Iris pigment epithelial cell (primary cell): ENCODE data around the gene WDR17.

Experiments used
- DNase-seq: peaks from one replicate; pipeline ENCODE4 v3.0.0-alpha.2; 2011; ENCODE audit warnings: low read depth

WDR17 gene

DNA sequence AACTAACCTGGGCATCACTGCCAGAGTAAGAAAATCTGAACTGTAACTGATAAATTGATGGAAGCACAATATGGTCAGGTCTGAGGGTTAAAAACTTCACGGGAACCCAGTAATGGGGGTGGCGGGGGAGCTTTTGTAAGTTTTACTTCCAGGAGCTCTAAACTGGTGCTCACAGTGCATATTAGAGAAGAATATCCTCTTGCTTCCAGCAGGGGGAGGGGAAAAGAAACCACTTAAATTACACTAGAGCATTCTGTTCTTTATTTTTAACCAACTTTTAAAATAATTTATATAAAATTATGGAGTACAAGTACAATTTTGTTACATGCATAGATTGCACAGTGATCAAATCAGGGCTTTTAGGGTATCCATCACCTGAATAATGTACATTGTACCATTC lies 33.7 kb downstream of the WDR17 start:
- peak; percentile 2 for DNase-seq

DNA sequence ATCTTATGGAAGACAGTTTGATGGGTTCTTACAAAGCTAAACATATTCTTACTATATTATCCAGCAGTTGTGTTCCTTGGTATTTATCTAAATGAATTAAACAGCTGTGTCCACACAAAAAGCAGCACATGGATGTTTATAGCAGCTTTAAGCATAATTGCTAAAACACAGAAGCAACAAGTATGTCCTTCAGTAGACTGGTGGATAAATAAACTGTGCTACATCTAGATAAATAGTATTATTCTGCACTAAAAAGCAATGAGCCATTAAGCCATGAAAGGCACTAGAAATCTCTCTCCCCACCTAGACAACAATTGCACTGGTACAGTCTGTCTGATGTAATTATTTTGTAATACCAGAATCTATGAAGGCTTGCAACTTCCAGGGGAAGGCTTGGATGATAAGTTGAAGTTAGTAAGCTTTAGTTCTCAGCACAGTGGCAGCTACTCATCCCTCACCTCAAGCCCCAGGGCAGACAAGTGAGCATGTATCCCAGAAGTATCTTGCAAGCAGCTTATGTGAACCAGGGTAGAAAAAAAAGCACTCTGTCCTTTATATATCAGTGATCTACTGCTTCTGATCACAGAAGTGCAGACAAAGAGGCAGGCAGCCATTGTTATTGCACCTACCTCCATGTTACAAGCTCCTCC lies 36.9 kb downstream of the WDR17 start:
- no peak for DNase-seq

DNA sequence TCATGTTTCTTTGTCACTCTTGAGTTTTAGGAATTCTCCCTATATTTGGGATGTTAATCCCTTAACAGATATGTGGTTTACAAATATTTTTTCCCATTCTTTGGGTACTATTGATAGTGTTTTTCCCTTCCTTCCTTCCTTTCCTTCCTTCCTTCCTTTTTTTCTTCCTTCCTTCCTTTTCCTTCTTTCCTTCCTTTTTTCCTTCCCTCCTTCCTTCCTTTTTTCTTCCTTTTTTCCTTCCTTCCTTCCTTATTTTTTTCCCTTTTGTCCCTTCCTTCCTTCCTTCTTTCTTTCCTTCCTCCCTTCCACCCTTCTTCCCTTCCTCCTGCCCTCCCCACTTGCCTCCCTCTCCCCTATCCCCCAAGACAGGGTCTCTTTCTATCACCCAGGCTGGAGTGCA lies 42.1 kb downstream of the WDR17 start:
- no peak for DNase-seq

DNA sequence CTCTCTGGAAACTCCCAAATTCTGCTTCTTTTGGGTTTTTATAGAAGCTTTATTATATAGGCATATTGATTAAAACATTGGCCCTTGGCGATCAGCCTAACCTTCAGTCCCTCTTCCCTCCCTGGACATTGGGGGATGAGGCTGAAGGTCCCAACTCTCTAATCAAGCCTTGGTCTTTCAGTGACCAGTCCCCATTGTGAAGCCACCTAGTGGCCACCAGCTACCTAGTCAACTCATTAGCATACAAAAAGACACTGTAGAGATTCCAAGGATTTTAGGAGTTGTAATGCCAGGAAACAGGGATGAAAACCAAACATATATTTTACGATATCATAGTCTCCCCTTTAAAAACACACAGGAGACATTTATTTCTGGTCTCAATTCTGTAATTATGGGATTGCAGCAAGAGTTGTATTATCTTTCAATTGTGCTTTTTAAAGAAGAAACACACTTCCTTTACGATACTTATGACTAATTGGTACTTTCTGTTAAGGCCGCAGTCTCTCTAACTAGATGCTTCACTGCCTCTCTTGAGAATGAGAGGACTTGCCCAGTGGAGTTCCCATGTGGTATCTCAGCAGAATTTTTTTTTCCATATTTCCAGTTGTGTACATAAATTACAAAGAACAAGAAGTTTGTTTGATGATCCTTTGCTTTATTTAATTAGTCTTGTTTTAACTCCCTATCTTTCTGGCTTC lies 58.2 kb downstream of the WDR17 start:
- DNase-seq: peak; percentile 7

DNA sequence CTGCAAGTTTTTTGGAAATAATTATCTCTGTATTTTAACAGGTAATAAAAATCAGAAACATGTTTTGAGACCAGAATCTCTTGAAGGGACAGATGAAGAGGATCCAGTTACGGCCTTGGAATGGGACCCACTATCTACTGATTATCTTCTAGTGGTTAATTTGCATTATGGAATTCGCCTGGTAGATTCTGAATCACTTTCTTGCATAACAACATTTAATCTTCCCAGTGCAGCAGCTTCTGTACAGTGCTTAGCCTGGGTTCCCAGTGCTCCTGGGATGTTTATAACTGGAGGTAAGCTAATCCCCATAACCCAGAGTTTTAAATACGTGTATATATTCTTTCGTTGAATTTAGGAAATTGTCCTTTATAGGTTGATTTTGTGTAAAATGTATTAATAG lies 59.4 kb downstream of the WDR17 start:
- peak; percentile 46 for DNase-seq

DNA sequence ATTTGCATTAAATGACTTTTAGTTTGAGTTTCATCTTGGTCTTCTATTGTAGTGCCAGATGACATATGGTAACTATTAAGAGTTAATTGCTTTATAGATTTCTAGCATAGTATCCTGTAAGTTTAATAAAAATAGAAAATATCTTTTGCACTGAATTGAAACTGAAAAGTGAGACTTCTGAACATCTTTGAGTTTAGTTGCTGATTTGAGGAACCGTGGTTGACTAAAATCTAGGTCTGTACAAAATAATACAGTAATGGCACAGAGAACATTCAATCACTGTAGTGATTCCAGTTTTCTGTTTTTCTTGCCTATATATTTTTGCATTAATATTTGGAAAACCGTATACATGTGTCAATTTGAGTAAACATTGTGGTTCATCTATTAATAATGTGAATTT lies 69.0 kb downstream of the WDR17 start:
- DNase-seq: no peak

DNA sequence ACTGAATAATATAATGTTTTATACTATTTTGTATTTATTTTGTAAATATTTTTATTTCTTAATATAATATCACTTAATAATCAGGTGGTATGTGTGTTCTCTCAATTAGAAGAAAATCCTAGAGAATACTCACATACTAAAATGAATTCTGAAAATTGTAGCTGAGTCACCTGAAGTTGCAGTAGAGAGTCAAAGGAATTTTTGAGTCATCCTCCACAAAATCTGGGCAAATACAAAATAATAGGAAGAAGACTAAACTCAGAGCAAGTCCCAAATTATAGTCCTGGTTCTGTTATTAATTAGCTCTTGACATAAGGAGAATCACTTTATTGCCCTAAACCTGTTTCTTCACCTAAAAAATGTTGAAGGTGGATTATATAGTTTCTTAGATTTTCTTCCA lies 72.0 kb downstream of the WDR17 start:
- peak; percentile 28 for DNase-seq

DNA sequence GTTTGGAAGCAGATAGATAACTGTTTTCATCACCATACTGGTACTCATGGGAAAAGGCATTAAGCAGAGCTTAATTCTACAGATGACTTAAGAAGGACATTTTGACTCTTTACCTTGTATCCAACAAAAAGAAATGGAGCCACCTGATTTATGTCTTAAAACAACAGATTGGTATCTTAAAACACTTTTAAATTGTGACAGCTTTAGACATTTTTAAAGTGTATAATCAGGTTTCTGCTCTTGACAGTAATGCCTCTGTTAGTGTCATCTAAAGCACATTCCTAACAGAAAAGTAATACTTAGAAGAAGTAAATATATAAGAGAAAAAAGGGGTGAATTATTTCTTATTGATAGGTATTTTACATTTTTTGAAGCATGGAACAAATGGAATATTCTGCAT lies 73.9 kb downstream of the WDR17 start:
- no peak for DNase-seq

DNA sequence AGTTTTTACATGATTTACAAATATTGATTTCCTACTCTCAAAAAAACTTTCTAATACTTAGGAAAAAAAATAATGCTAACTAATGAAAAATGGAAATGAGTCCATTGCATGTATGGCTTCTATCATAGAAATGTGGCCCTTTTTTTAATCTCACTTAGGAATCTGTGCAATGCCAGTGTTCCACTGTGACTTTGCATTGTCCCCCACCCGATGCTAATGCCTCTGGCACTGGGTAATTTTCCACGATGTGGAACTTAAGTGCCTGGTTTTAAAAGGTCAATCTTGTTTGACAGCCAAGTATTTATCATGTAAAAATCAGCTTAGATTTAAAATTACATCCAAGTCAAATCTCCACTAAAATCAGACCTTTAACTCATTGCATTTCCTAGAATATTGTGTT lies 76.6 kb downstream of the WDR17 start:
- no peak for DNase-seq

DNA sequence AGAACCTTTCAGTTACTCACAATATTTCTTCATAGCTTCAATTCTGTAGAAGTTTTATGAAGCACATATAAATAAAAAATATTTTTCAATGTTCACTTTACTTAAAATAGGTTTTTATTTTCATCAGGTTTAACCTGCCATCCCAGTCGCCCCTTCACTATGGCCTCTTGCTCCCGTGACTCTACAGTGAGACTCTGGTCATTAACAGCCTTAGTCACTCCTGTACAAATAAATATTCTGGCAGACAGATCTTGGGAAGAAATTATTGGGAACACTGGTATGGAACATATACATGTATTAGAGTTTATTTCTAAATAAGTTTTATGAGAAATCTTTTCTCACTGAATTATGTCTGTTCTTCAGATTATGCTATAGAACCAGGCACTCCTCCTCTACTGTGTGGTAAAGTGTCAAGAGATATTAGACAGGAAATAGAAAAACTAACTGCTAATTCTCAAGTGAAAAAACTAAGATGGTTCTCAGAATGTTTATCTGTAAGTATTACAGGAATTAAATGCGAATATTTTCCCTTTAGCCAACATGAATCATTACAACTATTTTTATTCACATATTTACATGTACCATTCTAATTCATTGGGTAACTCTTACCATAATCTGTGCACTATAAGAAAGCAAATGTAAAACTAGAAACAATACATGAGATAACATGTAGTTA lies 84.2 kb downstream of the WDR17 start:
- DNase-seq: no peak

DNA sequence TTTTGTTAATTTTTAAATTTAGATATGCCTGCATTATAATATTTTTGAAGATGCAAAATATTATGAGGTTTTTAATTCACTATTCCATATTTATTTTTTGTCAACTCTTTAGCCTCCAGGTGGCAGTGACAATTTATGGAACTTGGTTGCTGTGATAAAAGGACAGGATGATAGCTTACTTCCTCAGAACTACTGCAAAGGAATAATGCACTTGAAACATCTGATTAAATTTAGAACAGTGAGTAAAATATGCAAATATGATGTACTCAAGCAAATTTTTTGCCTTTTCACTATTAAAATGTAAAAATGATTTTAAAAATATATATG lies 84.7 kb downstream of the WDR17 start:
- DNase-seq: peak; percentile 36

DNA sequence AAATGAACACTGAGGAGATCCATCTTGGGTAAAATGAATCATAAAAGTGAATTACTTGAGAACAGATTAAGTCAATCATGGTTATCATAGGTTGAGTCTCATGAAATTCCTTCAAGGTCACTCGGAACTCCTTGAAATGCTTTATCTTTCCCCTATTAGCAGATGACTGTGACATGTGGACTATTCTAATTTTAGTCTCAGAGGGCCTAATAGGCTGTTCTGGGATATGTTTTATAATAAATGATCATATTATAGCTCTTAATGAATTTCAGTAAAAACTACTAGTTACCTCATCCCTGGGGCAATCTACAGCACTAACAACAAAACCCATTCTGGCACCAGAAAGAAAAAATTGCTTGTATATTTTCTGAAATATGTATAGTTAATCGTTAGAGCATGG lies 85.1 kb downstream of the WDR17 start:
- DNase-seq: no peak

DNA sequence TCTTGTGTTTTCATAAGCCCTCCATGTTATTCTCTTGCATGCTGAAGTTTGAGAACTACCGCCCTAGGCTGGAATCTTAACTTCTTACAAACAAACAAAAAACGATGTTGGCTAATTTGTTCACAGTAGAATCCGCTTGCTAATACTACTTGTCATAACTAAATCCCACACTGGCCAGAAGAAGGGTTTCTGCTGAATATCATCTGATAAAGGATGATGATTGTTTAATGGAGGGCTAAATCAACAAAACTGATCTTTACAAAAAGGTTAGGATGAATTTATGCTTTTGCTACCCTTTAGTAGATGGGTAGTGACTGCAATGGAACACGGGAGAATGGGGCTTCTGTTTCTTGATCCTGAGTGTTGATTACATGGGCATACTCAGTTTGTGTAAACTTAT lies 87.5 kb downstream of the WDR17 start:
- DNase-seq: peak; percentile 57

DNA sequence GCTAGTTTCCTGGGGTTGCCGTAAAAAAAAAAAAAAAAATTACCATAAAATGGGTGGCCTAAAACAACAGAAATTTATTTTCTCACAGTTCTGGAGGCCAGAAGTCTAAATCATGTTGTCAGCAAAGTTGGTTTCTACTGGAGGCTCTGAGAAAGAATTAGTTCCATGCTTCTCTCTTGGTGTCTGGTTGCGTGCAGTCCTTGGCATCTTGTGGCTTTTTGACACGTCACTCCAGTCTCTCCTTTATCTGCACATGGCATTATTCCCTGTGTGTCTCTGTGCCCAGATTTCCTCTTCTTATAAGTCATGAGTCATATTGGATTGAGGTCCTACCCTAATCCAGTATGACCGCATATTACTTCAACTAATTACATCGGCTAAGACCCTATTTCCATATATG lies 91.0 kb downstream of the WDR17 start:
- no peak for DNase-seq

DNA sequence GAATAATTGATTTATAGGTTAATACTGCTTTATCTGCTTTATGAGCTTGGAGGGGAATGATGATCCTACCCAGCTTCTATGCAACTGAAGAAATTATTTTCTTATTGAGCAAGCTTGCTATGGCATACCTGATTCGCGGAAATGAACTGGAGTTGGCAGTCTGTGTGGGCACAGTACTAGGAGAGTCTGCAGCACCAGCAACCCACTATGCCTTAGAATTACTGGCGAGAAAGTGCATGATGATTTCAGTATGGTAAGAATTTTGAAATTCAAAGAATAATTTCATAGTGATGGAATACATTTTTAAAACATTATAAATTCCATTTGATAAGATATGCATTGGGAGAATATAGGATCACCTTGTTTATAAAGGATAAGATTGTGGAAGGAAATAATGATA lies 97.4 kb downstream of the WDR17 start:
- no peak for DNase-seq

DNA sequence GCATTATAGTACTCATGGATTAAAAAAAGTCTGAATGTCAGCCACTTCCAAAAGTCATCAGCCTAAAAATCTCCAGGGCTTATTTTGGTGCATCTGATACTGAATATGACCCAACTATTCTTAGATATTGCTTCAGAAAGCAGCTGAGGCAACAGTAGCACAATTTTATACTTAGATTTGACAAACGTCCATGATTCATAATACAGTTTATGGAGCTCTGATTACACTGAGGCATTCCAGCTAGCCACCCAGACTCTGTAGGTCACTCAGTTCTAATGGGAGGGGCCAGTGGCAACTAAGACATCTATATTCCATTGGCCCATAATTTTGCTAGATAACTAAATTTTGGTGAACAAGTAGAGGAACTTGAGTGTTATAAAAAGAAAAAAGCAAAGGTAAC lies 119.4 kb downstream of the WDR17 start:
- DNase-seq: peak; percentile 93

DNA sequence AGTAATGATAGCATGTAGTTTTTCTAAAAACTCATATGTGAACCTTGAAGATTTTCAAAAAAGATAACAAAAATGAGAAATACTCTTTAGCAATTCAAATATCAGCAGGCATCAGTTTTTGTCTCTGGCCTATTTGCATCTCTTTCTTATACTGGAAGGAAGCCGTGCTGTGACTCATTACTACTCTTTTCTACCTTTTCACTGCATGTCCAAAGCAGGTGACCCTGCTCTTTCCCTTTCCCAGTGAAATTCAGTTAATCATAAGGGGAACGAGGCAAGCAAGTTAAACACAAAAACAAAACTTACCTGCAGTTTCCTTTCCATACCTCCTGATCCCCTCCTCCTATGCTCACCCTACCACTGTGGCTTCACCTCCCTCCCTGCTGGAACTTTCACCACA lies 120.4 kb downstream of the WDR17 start:
- DNase-seq: no peak

DNA sequence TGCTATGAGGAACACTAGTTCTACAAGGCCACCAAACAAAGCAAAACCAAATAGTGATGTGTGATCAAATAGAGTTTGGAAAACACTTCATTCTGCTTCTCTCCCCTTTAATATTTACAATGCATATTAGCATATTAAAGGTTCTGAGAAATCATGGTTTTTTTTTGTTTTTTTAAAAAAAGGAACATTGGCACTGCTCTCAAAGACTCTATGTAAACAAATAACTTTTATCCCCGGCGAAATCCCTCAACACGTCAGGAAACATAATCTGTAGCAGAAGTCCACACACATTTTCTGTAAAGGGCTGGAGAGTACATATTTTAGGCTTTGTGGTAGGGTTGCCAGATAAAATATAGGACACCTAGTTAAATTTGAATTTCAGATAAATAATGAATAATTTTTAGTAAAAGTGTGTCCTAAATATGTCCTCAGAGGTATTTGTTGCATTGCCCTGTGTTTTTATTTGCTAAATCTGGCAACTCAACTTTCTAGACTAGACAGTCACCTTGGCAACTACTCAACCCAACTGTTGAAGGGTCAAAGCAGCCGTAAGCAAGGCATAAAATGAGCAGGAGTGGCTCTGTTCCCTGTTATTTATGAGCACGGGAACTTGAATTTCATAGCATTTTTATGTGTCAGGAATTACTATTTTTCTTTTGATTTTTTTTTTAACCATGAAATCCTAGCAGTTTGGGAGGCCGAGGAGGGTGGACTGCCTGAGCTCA lies 121.2 kb downstream of the WDR17 start:
- DNase-seq: peak; percentile 79

DNA sequence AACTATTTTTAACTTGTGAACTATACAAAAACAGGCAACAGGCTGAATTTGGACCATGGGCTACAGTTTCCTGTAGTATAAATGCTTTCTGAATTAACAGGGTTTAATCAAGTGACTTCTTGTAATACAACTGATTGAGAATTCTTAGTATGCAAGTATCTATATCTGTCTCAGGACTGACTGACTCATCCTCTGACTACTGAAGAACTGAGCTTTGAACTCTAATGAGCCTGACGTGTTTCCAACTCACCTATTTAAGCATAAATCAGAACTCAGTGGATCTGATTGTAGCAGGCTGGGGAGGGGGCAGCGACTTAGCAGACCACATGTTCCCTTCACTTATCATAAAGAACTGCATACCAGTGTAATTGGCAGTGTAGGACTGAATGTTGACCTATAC lies 122.0 kb downstream of the WDR17 start:
- peak; percentile 84 for DNase-seq

DNA sequence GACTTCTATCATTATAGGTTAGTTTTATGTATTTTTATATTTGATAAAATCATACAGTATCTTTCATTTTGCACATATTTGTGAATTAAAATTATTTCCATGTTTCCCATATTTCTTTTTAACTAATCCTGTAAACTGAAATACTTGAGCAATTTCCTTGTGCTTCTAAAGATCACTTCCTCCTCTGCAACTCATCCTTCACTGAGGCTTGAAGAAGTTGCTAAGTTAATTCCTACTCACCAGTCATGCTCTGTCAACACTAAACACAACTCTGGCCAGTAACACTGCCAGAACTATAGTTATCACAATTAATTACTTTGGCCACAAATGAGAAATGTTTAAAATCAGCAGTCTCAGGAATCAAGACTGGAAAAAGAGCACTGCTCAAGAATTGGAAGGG lies 123.0 kb downstream of the WDR17 start:
- no peak for DNase-seq

DNA sequence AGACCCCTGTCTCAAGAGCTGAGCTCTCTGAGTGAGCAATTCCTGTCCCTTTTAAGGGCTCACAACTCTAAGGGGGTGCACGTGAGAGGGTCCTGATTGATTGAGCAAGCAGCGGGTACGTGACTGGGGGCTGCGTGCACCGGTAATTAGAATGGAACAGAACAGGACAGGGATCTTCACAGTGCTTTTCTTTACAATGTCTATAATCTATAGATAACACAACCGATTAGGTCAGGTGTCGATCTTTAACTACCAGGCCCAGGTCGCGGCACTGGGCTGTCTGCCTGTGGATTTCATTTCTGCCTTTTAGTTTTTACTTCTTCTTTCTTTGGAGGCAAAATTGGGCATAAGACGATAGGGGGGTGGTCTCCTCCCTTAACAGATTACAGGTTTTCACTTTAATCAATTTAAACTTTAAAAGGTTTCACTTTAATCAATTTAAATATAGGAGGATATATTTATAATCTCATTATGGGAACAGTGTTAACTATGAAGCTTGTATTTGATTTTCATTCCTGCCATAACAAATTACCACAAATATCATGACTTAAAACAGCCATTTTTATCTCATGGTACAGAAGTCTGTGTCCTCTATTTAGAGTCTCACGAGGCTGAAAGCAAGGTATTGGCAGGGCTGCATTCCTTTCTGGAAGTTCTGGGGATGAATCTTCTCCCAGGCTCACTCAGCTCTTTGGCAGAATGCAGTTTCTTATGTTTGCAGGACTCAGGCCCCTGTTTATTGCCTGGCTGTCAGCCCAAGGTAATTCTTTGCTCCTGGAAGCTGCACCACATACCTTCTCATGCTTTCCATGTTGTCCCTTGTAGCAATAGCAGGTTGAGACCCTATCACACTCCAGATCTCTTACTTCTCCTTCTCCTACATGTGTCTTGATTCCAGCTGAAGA lies 124.5 kb downstream of the WDR17 start:
- DNase-seq: peak; percentile 45

DNA sequence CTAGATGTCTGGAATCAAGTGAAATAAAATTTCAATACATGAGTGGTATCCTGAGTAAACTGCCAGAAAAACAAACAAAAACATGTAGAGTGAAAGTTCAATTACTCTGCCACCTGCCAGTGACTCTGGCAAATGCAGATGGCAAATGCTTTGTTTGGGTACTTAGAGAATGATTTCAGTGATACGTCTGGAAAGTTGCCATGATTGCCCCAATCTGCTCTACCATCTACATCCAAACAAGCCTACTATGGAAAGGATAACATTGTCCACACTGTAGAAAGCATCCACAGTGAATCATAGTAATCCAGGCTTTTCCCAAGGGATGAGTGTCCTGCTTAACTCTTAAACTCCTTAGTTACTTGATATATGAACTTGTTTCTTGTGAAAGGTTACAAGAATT lies 126.3 kb downstream of the WDR17 start:
- no peak for DNase-seq
